ENCODE results near the gene ZNF277.

Gene ZNF277

GRCh38 chr7:112361154-112361553, 154.7 kb downstream of the ZNF277 start:
- no peak for DNase-seq

- DNase-seq, result no peak
Observed at GRCh38 chr7:112362053-112362650, 155.7 kb downstream of the ZNF277 start.

- DNase-seq, result no peak
Observed at GRCh38 chr7:112362731-112363131, 156.2 kb downstream of the ZNF277 start.

- no peak for DNase-seq
Observed at GRCh38 chr7:112364388-112364787, 157.9 kb downstream of the ZNF277 start.

- no peak for DNase-seq
Observed at GRCh38 chr7:112365551-112365950, 159.1 kb downstream of the ZNF277 start.

- no peak for DNase-seq
Observed at GRCh38 chr7:112366886-112367285, 160.4 kb downstream of the ZNF277 start.

GRCh38 chr7:112370436-112370835, 163.9 kb downstream of the ZNF277 start:
- no peak for DNase-seq

GRCh38 chr7:112371701-112372100, 165.2 kb downstream of the ZNF277 start:
- no peak for DNase-seq

- no peak for DNase-seq
Observed at GRCh38 chr7:112372101-112372500, 165.6 kb downstream of the ZNF277 start.

- no peak for DNase-seq
Observed at GRCh38 chr7:112377593-112377992, 171.1 kb downstream of the ZNF277 start.

GRCh38 chr7:112381311-112382091, 175.0 kb downstream of the ZNF277 start:
- DNase-seq, result no peak

- no peak for DNase-seq
Observed at GRCh38 chr7:112383671-112384417, 177.3 kb downstream of the ZNF277 start.

- DNase-seq, result no peak
Observed at GRCh38 chr7:112385516-112385915, 179.0 kb downstream of the ZNF277 start.

GRCh38 chr7:112386619-112387018, 180.1 kb downstream of the ZNF277 start:
- no peak for DNase-seq

GRCh38 chr7:112390167-112390566, 183.7 kb downstream of the ZNF277 start:
- no peak for DNase-seq

- DNase-seq, result peak; percentile 36
Observed at GRCh38 chr7:112391079-112391821, 184.8 kb downstream of the ZNF277 start.

GRCh38 chr7:112391841-112392286, 185.4 kb downstream of the ZNF277 start:
- DNase-seq, result peak; percentile 54

Measured in activated gamma-delta T cell treated with Interleukin-2 at 50 U/mL for 16 hours (primary cell).